22Rv1 (cell line): ENCODE measurements around the gene AGMO.

Experiments used
- ZFX ChIP-seq: fragments of 450-650 bp; IDR thresholded peaks from 2 replicates; pipeline ENCODE4 v1.6.1; 2017; ENCODE audit warnings: antibody characterized with exemption, borderline replicate concordance
- TF ChIP-seq, protein P1 (sequence below): fragments of 450-650 bp; IDR thresholded peaks from 2 replicates; pipeline ENCODE4 v1.5.1; 2017; ENCODE audit warnings: mild to moderate bottlenecking

DNA sequence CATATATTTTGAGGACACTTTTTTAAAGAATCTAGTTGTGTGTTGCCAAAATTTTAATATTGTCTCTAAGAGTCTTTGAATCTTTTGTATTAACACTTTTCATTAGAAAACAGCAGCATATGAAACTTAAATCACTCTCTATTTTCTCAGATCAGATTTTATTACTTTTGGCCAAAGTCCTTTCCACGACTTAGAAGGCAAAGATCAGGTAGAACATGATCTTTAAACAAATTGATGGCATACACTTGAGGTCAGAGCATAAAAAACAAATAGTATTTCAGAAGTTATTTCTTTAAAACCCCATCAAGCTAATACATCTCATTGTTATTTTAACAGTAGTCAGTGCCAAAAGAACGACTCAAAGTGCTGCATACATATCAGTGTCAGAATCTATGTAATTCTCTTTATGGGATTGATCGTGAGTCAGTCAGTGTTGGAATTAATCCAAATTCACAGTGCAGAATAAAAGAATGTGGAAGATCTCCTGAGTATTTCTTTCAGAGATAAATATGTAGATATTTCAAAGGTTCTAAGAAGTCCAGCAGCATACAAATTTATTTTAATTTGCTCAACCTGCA, 9.6 kb upstream of the AGMO start:
- TF ChIP-seq, protein P1, sequence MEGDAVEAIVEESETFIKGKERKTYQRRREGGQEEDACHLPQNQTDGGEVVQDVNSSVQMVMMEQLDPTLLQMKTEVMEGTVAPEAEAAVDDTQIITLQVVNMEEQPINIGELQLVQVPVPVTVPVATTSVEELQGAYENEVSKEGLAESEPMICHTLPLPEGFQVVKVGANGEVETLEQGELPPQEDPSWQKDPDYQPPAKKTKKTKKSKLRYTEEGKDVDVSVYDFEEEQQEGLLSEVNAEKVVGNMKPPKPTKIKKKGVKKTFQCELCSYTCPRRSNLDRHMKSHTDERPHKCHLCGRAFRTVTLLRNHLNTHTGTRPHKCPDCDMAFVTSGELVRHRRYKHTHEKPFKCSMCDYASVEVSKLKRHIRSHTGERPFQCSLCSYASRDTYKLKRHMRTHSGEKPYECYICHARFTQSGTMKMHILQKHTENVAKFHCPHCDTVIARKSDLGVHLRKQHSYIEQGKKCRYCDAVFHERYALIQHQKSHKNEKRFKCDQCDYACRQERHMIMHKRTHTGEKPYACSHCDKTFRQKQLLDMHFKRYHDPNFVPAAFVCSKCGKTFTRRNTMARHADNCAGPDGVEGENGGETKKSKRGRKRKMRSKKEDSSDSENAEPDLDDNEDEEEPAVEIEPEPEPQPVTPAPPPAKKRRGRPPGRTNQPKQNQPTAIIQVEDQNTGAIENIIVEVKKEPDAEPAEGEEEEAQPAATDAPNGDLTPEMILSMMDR, result no peak
- TF ChIP-seq ZFX, result no peak
